Globus pallidus (tissue), 1 donor: Measurements from ENCODE around the gene RPL22L1.
"Not testable (repeated sequence)": the region's sequence is repeated elsewhere in the genome, so short reads cannot be mapped to it uniquely, and the experiment has no call there.

Source experiments
- DNase-seq: peaks from one replicate; pipeline ENCODE4 v3.0.0-alpha.2; 2015; ENCODE audit warnings: low spot score

RPL22L1 gene

GRCh38 chr3:170829546-170830272 lies 40.3 kb downstream of the RPL22L1 start:
- DNase-seq, result no peak

GRCh38 chr3:170826047-170826446 lies 43.9 kb downstream of the RPL22L1 start:
- no peak for DNase-seq

GRCh38 chr3:170823562-170823961 lies 46.4 kb downstream of the RPL22L1 start:
- not testable (repeated sequence) for DNase-seq

- not testable (repeated sequence) for DNase-seq
Measured at GRCh38 chr3:170818325-170818724, 51.7 kb downstream of the RPL22L1 start.

- DNase-seq, result not testable (repeated sequence)
Measured at GRCh38 chr3:170817471-170817870, 52.5 kb downstream of the RPL22L1 start.

GRCh38 chr3:170816841-170817240 lies 53.2 kb downstream of the RPL22L1 start:
- DNase-seq, result no peak

- no peak for DNase-seq
Measured at GRCh38 chr3:170816341-170816740, 53.7 kb downstream of the RPL22L1 start.

- no peak for DNase-seq
Measured at GRCh38 chr3:170815936-170816335, 54.1 kb downstream of the RPL22L1 start.

GRCh38 chr3:170815340-170815739 lies 54.7 kb downstream of the RPL22L1 start:
- DNase-seq, result no peak
